SW480 (cell line): ENCODE results near the gene RLN2.

Experiments used
- DNase-seq: peaks from one replicate; pipeline ENCODE4 v3.0.0-alpha.2; 2016; ENCODE audit warnings: low spot score

The RLN2 gene

DNA sequence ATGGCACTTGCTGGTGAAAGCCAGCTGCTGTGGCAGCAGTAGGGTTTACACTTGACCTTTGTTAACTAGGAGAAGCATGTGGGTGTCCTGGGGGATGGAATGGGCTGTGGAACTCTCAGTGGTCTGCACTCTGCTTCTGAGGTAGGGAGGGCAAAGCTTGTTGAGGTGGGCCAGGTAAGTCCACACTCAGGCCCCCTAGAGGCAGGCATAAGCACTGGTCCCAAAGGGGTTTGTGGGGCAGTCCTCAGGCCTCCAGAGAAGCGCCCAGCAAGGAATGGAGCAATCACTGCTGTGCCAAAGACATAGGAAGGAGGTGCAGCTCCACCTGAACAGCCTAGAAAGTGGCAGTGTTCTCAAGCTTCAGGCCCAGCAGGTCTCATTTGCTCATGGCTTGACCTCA, 38.6 kb downstream of the RLN2 start:
- no peak for DNase-seq

DNA sequence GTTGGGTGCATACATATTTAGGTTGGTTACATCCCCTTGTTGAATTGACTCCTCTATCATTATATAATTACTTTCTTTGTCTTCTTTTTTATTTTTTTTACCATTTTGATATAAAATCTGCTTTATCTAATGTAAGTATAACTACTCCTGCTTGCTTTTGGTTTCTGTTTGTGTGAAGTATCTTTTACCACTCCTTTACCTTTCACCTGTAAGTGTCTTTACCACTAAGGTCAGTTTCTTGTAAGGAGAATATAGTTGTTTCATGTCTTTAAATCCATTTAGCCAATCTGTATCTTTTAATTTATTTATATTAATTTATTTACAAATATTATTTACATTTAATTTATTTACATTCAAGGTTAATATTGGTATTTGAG, 40.3 kb downstream of the RLN2 start:
- no peak for DNase-seq

DNA sequence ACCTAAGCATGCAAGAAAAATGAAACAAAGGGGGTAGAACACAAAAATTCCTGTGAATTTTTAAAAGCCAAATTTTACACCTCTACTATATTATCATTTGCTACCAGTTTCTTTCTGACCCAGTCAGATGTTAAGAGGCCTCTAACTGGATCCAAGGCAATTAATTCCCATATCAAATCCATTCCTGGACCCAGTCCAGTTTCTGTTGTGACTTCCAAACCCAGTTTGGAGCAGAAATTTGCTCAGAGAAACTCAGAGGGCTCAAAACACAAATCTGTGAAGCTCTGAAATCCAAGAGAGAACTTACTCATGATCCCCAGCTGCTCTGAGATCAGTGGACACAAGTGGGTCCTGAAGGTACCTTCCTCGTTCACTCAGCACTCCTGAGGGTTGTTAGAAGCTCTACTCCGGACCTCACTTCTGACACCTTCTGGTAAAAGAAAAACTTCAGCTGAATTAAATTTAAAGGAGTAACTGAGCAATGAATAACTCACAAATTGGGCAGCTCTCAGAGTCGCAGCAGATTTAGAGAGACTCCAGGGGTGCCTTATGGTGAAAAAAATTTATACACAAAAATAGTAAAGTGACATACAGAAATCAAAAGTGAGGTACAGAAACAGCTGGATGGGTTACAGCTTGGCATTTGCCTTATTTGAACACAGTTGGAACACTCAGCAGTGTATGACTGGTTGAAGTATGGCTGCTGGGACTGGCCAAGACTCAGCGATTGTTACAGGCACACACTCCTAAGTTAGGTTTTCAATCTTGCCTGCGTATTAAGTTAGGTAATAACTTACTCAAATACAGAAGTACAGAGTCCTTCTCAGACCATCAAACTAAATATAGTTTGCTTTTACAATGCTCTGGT, 40.9 kb downstream of the RLN2 start:
- DNase-seq = no peak
